SKM-1 treated with dmso at 0.1 percent for 144 hours (cell line): ENCODE data around the gene ADAMTS14.

Source experiments
- DNase-seq: peaks from one replicate; lab custom pipeline; 2025; ENCODE audit not compliant: unreplicated experiment; lab: John Stamatoyannopoulos, UW

Gene ADAMTS14

GRCh38 chr10:70748801-70749573, 76.7 kb downstream of the ADAMTS14 start:
- no peak for DNase-seq

GRCh38 chr10:70749756-70750155, 77.5 kb downstream of the ADAMTS14 start:
- DNase-seq: no peak

- no peak for DNase-seq
Observed at GRCh38 chr10:70750156-70750703, 77.9 kb downstream of the ADAMTS14 start.

GRCh38 chr10:70751356-70751755, 79.0 kb downstream of the ADAMTS14 start:
- DNase-seq: no peak

GRCh38 chr10:70751991-70752390, 79.7 kb downstream of the ADAMTS14 start:
- no peak for DNase-seq

GRCh38 chr10:70752571-70752970, 80.3 kb downstream of the ADAMTS14 start:
- no peak for DNase-seq

GRCh38 chr10:70753026-70753663, 80.8 kb downstream of the ADAMTS14 start:
- no peak for DNase-seq

GRCh38 chr10:70753841-70754621, 81.7 kb downstream of the ADAMTS14 start:
- DNase-seq: no peak

- DNase-seq: no peak
Observed at GRCh38 chr10:70756700-70757360, 84.5 kb downstream of the ADAMTS14 start.

GRCh38 chr10:70757856-70758255, 85.5 kb downstream of the ADAMTS14 start:
- DNase-seq: no peak

GRCh38 chr10:70758757-70759514, 86.6 kb downstream of the ADAMTS14 start:
- peak; percentile 65 for DNase-seq

- DNase-seq: peak; percentile 54
Observed at GRCh38 chr10:70759781-70760180, 87.5 kb downstream of the ADAMTS14 start.

GRCh38 chr10:70760271-70760787, 88.0 kb downstream of the ADAMTS14 start:
- no peak for DNase-seq

GRCh38 chr10:70761031-70761601, 88.8 kb downstream of the ADAMTS14 start:
- DNase-seq: no peak

GRCh38 chr10:70761727-70762350, 89.5 kb downstream of the ADAMTS14 start:
- DNase-seq: no peak

GRCh38 chr10:70762441-70763175, 90.3 kb downstream of the ADAMTS14 start:
- DNase-seq: peak; percentile 55

GRCh38 chr10:70763567-70763966, 91.3 kb downstream of the ADAMTS14 start:
- no peak for DNase-seq

GRCh38 chr10:70765794-70766594, 93.7 kb downstream of the ADAMTS14 start:
- no peak for DNase-seq
